Measurements from ENCODE around the gene PTPRN2.

The PTPRN2 gene

DNA sequence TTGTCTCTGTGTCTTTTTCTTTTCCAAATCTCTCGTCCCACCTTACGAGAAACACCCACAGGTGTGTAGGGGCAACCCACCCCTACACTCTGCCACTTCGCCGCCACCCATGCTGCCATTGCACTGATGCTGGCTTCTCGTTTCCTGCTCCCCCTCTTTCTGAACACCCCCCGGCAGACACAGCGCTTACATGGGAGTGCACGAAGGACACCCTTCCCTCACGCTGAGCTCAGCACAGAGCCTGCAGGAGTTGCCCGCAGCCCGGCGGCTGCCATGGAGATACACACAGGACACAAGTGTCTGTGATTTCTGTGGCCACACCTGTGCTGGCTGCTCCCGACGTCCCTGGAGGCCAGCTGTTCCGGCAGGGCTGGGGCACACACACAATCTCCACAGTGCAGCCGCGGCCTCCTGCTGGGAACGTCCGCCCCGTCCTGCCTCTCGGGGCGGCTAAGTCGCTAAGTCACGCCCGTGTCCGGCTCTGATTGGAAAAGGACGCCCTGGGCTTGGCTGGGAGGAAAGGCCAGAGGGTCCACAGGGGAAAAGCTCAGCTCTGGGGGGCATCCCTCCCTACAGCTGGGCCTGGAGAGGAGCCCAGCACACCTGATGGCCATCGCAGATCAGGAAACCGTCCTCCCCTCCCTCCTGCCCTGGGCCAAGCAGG is 349.8 kb downstream of the PTPRN2 start:
- Histone ChIP-seq H3K4me1 (ENCODE audit: control insufficient read depth in 5 of 5, insufficient read depth in 5 of 5, low read length in 5 of 5) (peaks cover 0 to 11% (median 0%) of the 10 kb centered on the region in 5 donors), H3K27ac (ENCODE audit: low read depth, low read length) (no peak overlapping the region), H3K9ac (ENCODE audit: low read length in 5 of 5) (no peak overlapping the region), H3K4me3 (ENCODE audit: low read depth in 1 of 5, low read length in 5 of 5) (peak overlapping the region in 3 of 5 donors; percentile 4 to 17 (median 13)), H3K36me3 (ENCODE audit: control insufficient read depth in 5 of 5, insufficient read depth in 5 of 5, low read length in 5 of 5) (no peaks in the 10 kb centered on the region), H3K9me3 (ENCODE audit: control insufficient read depth in 5 of 5, low read length in 5 of 5) (peaks cover 0 to 17% (median 6%) of the 10 kb centered on the region in 5 donors), H3K27me3 (ENCODE audit: control insufficient read depth in 5 of 5, insufficient read depth in 4 of 5, low read length in 5 of 5) (no peaks in the 10 kb centered on the region)

DNA sequence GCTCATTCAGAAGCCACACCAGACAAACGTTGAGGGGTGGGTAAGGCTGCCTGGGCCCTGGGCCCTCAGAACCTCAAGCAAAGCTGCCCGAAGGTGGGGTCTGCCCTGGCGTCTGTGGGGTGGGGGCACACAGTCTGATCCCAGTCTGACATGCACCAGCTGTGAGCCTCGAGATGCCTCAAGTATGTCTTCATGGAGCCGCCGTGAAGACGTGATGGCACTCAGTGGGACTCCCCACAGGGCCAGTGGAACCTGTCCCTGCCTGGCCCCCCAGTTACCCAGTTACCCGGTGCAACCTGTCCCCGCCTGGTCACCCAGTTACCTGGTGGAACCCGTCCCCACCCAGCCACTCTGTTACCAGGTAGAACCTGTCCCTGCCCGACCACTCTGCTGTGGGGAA is 351.2 kb downstream of the PTPRN2 start:
- Histone ChIP-seq H3K36me3 (ENCODE audit: control insufficient read depth in 5 of 5, insufficient read depth in 5 of 5, low read length in 5 of 5) (no peaks in the 10 kb centered on the region), H3K4me1 (ENCODE audit: control insufficient read depth in 5 of 5, insufficient read depth in 5 of 5, low read length in 5 of 5) (peaks cover 0 to 11% (median 0%) of the 10 kb centered on the region in 5 donors), H3K27me3 (ENCODE audit: control insufficient read depth in 5 of 5, insufficient read depth in 4 of 5, low read length in 5 of 5) (no peaks in the 10 kb centered on the region), H3K27ac (ENCODE audit: low read depth, low read length) (no peak overlapping the region), H3K9ac (ENCODE audit: low read length in 5 of 5) (no peak overlapping the region), H3K4me3 (ENCODE audit: low read depth in 1 of 5, low read length in 5 of 5) (no peak overlapping the region), H3K9me3 (ENCODE audit: control insufficient read depth in 5 of 5, low read length in 5 of 5) (peaks cover 0 to 17% (median 6%) of the 10 kb centered on the region in 5 donors)

DNA sequence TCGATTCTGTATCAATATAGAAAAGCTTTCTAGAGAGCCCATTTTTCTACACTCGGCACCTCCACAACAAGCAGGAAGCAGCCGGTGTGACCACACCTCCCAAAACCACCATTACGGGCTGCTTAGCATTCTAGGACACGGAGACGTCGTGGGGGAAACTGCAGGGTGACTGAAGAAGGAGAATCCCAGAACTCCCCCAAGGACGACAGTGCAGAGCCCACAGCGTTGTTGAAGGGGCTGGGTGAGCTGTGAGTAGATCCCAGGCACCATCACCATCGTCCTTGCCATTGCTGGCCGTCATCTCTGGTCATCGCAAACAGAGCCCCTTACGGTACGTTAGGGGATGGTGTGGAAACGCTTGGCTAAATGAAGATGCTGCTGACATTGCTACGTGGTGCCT is 351.8 kb downstream of the PTPRN2 start:
- H3K36me3 ChIP-seq (ENCODE audit: control insufficient read depth in 5 of 5, insufficient read depth in 5 of 5, low read length in 5 of 5) = no peaks in the 10 kb centered on the region

DNA sequence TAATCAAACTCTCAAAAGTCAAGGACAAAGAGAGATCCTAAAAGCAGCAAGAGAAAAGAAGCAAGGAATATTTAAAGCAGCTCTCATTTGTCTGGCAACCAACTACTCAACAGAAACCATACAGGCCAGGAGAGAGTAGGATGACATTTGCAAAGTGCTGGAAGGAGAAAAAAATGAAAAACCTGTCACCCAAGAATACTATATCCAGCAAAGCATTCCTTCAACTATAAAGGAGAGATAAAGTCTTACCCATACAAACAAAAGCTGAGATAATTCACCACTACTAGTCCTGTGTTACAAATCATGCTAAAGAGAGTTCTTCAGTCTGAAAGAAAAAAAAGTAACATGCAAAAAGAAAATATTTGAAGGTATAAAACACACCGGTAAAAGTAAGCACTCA is 357.7 kb downstream of the PTPRN2 start:
- no peaks in the 10 kb centered on the region for H3K36me3 ChIP-seq (ENCODE audit: control insufficient read depth in 5 of 5, insufficient read depth in 5 of 5, low read length in 5 of 5)
- no peak overlapping the region for H3K9ac ChIP-seq (ENCODE audit: low read length in 5 of 5)
- H3K27ac ChIP-seq (ENCODE audit: low read depth, low read length) = no peak overlapping the region
- H3K4me1 ChIP-seq (ENCODE audit: control insufficient read depth in 5 of 5, insufficient read depth in 5 of 5, low read length in 5 of 5) = no peaks in the 10 kb centered on the region
- H3K27me3 ChIP-seq (ENCODE audit: control insufficient read depth in 5 of 5, insufficient read depth in 4 of 5, low read length in 5 of 5) = peaks cover 0 to 3% (median 0%) of the 10 kb centered on the region in 5 donors
- H3K9me3 ChIP-seq (ENCODE audit: control insufficient read depth in 5 of 5, low read length in 5 of 5) = peaks cover 4 to 27% (median 22%) of the 10 kb centered on the region in 5 donors
- no peak overlapping the region for H3K4me3 ChIP-seq (ENCODE audit: low read depth in 1 of 5, low read length in 5 of 5)

More for the DNA sequence above, 351.8 kb downstream of the PTPRN2 start:
- Histone ChIP-seq H3K9ac (ENCODE audit: low read length in 5 of 5) (no peak overlapping the region), H3K27ac (ENCODE audit: low read depth, low read length) (no peak overlapping the region), H3K9me3 (ENCODE audit: control insufficient read depth in 5 of 5, low read length in 5 of 5) (peaks cover 0 to 20% (median 7%) of the 10 kb centered on the region in 5 donors), H3K4me1 (ENCODE audit: control insufficient read depth in 5 of 5, insufficient read depth in 5 of 5, low read length in 5 of 5) (peaks cover 0 to 11% (median 0%) of the 10 kb centered on the region in 5 donors), H3K4me3 (ENCODE audit: low read depth in 1 of 5, low read length in 5 of 5) (no peak overlapping the region), H3K27me3 (ENCODE audit: control insufficient read depth in 5 of 5, insufficient read depth in 4 of 5, low read length in 5 of 5) (no peaks in the 10 kb centered on the region)

DNA sequence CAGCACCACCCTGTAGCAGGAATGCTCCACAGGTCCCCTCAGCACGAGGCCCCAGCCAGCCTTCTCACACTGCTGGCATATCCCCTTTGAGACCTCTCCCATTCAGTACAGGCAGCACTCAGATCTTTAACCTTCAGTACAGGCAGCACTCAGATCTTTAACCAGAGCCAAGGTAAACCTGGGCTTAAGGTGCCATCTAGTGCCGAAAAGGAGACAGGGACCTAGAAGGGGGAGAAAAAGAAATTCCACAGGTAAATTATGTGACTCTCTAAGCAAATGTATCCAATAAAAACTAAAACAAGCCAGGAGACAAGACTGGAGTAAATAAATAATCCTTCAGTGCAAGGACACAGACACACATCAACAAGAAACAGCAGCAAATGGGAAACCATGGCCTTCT is 358.6 kb downstream of the PTPRN2 start:
- H3K27ac ChIP-seq (ENCODE audit: low read depth, low read length) = no peak overlapping the region
- peaks cover 4 to 27% (median 20%) of the 10 kb centered on the region in 5 donors for H3K9me3 ChIP-seq (ENCODE audit: control insufficient read depth in 5 of 5, low read length in 5 of 5)
- H3K4me3 ChIP-seq (ENCODE audit: low read depth in 1 of 5, low read length in 5 of 5) = no peak overlapping the region
- no peaks in the 10 kb centered on the region for H3K4me1 ChIP-seq (ENCODE audit: control insufficient read depth in 5 of 5, insufficient read depth in 5 of 5, low read length in 5 of 5)
- no peaks in the 10 kb centered on the region for H3K36me3 ChIP-seq (ENCODE audit: control insufficient read depth in 5 of 5, insufficient read depth in 5 of 5, low read length in 5 of 5)
- peaks cover 0 to 3% (median 0%) of the 10 kb centered on the region in 5 donors for H3K27me3 ChIP-seq (ENCODE audit: control insufficient read depth in 5 of 5, insufficient read depth in 4 of 5, low read length in 5 of 5)
- no peak overlapping the region for H3K9ac ChIP-seq (ENCODE audit: low read length in 5 of 5)

DNA sequence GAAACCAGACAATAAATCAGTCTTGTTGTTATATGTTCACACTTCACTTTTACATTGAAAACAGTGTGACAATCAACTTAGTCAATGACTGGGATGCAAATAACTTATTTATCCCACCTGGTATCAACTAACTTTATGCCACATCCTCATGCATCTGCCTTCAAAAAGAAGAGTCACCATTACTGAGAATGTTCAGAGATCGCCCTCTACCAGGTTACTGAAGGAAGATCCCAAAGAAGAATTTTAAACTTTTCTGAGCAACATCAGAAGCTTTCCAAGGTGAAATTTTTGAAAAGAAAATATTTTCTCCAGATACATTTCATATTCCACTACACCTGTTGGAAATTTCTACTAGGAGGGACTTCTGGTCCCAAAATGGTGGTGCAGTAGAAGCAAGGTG is 359.5 kb downstream of the PTPRN2 start:
- Histone ChIP-seq H3K27me3 (ENCODE audit: control insufficient read depth in 5 of 5, insufficient read depth in 4 of 5, low read length in 5 of 5) (peaks cover 0 to 3% (median 0%) of the 10 kb centered on the region in 5 donors), H3K27ac (ENCODE audit: low read depth, low read length) (no peak overlapping the region)

DNA sequence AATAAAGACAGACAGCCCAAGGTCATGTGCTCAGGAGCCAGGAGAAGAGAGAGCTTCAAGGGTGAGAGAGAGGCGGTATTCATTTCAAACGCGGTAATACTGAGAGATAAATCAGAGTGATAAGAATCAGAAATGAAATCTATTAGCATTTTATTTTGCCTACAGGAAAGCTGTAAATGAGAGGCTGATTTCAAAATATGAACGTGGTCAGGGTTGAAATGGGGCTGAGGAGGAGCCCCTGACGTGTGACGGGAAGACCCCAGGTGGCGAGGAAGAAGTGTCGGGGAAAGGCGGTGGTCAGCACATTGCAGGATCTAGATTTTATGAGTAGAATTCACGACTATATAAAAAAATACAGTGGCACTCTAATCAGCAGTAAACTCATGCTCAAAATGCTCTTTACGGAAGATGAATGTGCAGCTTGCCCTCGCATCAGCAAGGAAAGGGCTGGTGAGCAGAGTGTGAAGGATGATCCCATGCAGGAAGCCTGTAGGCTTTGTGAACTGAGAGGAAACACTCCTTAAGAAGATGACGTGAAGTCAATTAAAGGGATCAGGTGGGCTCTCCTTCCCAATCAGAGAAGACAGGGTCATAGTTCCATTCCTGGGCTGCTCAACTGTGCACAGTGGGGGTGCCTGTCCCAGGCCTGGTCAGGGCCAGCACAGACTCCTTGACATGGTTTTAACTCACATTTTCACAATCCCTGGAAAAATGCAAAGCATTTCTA is 360.2 kb downstream of the PTPRN2 start:
- no peaks in the 10 kb centered on the region for H3K4me1 ChIP-seq (ENCODE audit: control insufficient read depth in 5 of 5, insufficient read depth in 5 of 5, low read length in 5 of 5)
- H3K9me3 ChIP-seq (ENCODE audit: control insufficient read depth in 5 of 5, low read length in 5 of 5) = peaks cover 4 to 20% (median 17%) of the 10 kb centered on the region in 5 donors
- H3K9ac ChIP-seq (ENCODE audit: low read length in 5 of 5) = no peak overlapping the region
- peaks cover 0 to 3% (median 0%) of the 10 kb centered on the region in 5 donors for H3K27me3 ChIP-seq (ENCODE audit: control insufficient read depth in 5 of 5, insufficient read depth in 4 of 5, low read length in 5 of 5)
- no peak overlapping the region for H3K4me3 ChIP-seq (ENCODE audit: low read depth in 1 of 5, low read length in 5 of 5)
- no peak overlapping the region for H3K27ac ChIP-seq (ENCODE audit: low read depth, low read length)
- no peaks in the 10 kb centered on the region for H3K36me3 ChIP-seq (ENCODE audit: control insufficient read depth in 5 of 5, insufficient read depth in 5 of 5, low read length in 5 of 5)

More for the DNA sequence above, 359.5 kb downstream of the PTPRN2 start:
- Histone ChIP-seq H3K36me3 (ENCODE audit: control insufficient read depth in 5 of 5, insufficient read depth in 5 of 5, low read length in 5 of 5) (no peaks in the 10 kb centered on the region), H3K9ac (ENCODE audit: low read length in 5 of 5) (no peak overlapping the region), H3K4me3 (ENCODE audit: low read depth in 1 of 5, low read length in 5 of 5) (no peak overlapping the region), H3K9me3 (ENCODE audit: control insufficient read depth in 5 of 5, low read length in 5 of 5) (peaks cover 4 to 20% (median 17%) of the 10 kb centered on the region in 5 donors), H3K4me1 (ENCODE audit: control insufficient read depth in 5 of 5, insufficient read depth in 5 of 5, low read length in 5 of 5) (no peaks in the 10 kb centered on the region)

DNA sequence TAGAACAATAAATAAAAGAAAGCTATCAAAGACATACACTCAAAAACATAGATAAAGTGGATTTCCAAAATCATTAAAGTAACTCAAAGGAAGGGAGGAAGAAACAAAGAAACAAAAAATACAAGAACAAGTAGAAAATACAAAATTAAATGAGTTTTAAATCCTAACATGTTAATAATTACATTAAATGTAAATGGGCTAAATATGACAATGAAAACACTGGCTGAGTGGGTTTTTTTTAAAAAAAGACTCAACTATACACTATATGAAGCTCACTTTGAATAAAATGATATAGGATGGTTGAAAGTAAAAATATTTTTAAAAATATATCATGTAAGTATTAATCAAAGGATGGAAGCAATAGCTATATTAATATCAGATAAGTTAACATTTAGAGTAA is 371.4 kb downstream of the PTPRN2 start:
- Histone ChIP-seq H3K9me3 (ENCODE audit: control insufficient read depth in 5 of 5, low read length in 5 of 5) (peaks cover 2 to 31% (median 24%) of the 10 kb centered on the region in 5 donors), H3K36me3 (ENCODE audit: control insufficient read depth in 5 of 5, insufficient read depth in 5 of 5, low read length in 5 of 5) (no peaks in the 10 kb centered on the region), H3K4me1 (ENCODE audit: control insufficient read depth in 5 of 5, insufficient read depth in 5 of 5, low read length in 5 of 5) (no peaks in the 10 kb centered on the region), H3K9ac (ENCODE audit: low read length in 5 of 5) (no peak overlapping the region), H3K27me3 (ENCODE audit: control insufficient read depth in 5 of 5, insufficient read depth in 4 of 5, low read length in 5 of 5) (no peaks in the 10 kb centered on the region), H3K27ac (ENCODE audit: low read depth, low read length) (no peak overlapping the region), H3K4me3 (ENCODE audit: low read depth in 1 of 5, low read length in 5 of 5) (no peak overlapping the region)

DNA sequence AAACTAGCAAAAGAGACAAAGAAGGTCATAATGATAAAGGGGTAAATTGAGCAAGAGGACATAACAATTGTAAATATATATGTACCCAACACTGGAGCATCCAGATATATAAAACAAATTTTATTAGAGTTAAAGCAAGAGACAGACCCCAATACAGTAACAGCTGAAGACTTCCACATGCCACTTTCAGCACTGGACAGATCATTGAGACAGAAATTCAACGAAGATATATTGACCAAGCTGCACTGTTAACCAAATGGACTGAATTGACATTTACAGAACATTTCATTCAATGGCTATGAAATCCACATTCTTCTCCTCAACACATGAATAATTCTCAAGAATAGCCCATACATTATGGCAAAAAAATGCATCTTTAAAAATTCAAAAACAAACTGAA is 378.2 kb downstream of the PTPRN2 start:
- no peak overlapping the region for H3K9ac ChIP-seq (ENCODE audit: low read length in 5 of 5)
- H3K9me3 ChIP-seq (ENCODE audit: control insufficient read depth in 5 of 5, low read length in 5 of 5) = peaks cover 0 to 16% (median 10%) of the 10 kb centered on the region in 5 donors
- no peak overlapping the region for H3K27ac ChIP-seq (ENCODE audit: low read depth, low read length)
- H3K4me3 ChIP-seq (ENCODE audit: low read depth in 1 of 5, low read length in 5 of 5) = no peak overlapping the region
- peaks cover 0 to 8% (median 0%) of the 10 kb centered on the region in 5 donors for H3K27me3 ChIP-seq (ENCODE audit: control insufficient read depth in 5 of 5, insufficient read depth in 4 of 5, low read length in 5 of 5)
- H3K36me3 ChIP-seq (ENCODE audit: control insufficient read depth in 5 of 5, insufficient read depth in 5 of 5, low read length in 5 of 5) = no peaks in the 10 kb centered on the region
- H3K4me1 ChIP-seq (ENCODE audit: control insufficient read depth in 5 of 5, insufficient read depth in 5 of 5, low read length in 5 of 5) = no peaks in the 10 kb centered on the region

DNA sequence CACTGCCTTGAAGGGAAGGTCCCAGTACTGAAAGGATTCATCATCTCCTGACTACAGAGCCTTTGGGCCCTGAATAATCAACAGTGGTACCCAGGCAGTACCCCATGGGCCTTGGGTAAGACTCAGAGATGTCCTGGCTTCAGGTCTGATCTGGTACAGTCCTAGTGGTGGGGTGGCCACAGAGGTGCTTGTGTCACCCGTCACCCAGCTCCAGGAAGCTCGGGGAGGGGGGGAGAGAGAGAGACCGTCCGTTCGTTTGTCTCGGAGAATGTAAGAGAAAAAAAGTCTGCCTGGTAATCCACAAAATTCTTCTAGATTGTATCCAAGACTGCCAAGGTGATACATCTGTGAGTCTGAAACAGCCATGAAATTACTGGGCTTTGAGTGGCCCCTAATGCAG is 381.3 kb downstream of the PTPRN2 start:
- no peaks in the 10 kb centered on the region for H3K4me1 ChIP-seq (ENCODE audit: control insufficient read depth in 5 of 5, insufficient read depth in 5 of 5, low read length in 5 of 5)
- no peak overlapping the region for H3K9ac ChIP-seq (ENCODE audit: low read length in 5 of 5)
- H3K27me3 ChIP-seq (ENCODE audit: control insufficient read depth in 5 of 5, insufficient read depth in 4 of 5, low read length in 5 of 5) = peaks cover 0 to 10% (median 8%) of the 10 kb centered on the region in 5 donors
- no peak overlapping the region for H3K27ac ChIP-seq (ENCODE audit: low read depth, low read length)
- H3K9me3 ChIP-seq (ENCODE audit: control insufficient read depth in 5 of 5, low read length in 5 of 5) = peaks cover 0 to 12% (median 6%) of the 10 kb centered on the region in 5 donors
- no peak overlapping the region for H3K4me3 ChIP-seq (ENCODE audit: low read depth in 1 of 5, low read length in 5 of 5)
- no peaks in the 10 kb centered on the region for H3K36me3 ChIP-seq (ENCODE audit: control insufficient read depth in 5 of 5, insufficient read depth in 5 of 5, low read length in 5 of 5)
